ENCODE data around the gene TFEB.

GRCh38 chr6:41653691-41654090 lies 81.7 kb downstream of the TFEB start:
- no peak for TF ChIP-seq SPI1 (IDR thresholded peaks at IDR 0.05; ENCODE audit: low read depth, low read length)
- TF ChIP-seq TAF1 (IDR thresholded peaks at IDR 0.05; ENCODE audit: low read depth, low read length), result no peak
- no peak for TF ChIP-seq POLR2A (IDR thresholded peaks at IDR 0.05; ENCODE audit: low read depth, low read length)
- TF ChIP-seq POLR2AphosphoS5 (IDR thresholded peaks at IDR 0.05; ENCODE audit: low read depth, low read length), result no peak
